Neural progenitor cell (in vitro differentiated cells): ENCODE results near the gene TRAF3.

Experiments
- CTCF ChIP-seq: fragments of 200-600 bp; sonication (generic); IDR thresholded peaks from 2 replicates; pipeline ENCODE4 v1.5.1; 2017; ENCODE audit warnings: antibody characterized with exemption, mild to moderate bottlenecking
- EZH2 ChIP-seq: fragments of 200-600 bp; sonication (generic); IDR thresholded peaks from 2 replicates; pipeline ENCODE4 v1.6.1; 2017; ENCODE audit warnings: antibody characterized with exemption, mild to moderate bottlenecking, moderate library complexity
- EZH2phosphoT487 ChIP-seq: fragments of 200-600 bp; sonication (generic); IDR thresholded peaks from 2 replicates; pipeline ENCODE4 v1.6.1; 2017; ENCODE audit warnings: antibody characterized with exemption

- no peak for TF ChIP-seq CTCF
- no peak for TF ChIP-seq EZH2phosphoT487
- TF ChIP-seq EZH2 = no peak
These were observed 22.7 kb downstream of the TRAF3 start for GRCh38 chr14:102799684-102800562.
